GM12878 (cell line): ENCODE data around the gene LIN28B. TPM values are rescaled to one million over a fixed set of nuclear protein-coding genes. Genes with fewer than 3 reads are reported as not detected.

Experiments
- ATAC-seq: fragments of 200-7000 bp; cut with Tn5 transposase; 3 replicates; pipeline ENCODE4 v1.9.1; 2020; ENCODE audit warnings: mild to moderate bottlenecking, moderate library complexity
- BruUV-seq: library from RNA; stranded (reverse); fragments of 400-500 nt; replicated peaks from 2 replicates; lab custom pipeline; 2021; lab: Mats Ljungman, UMichigan
- CTCF ChIA-PET: fragments of 300-600 bp; sonication (Branson Sonifier 250); formaldehyde crosslinking; extraction: SDS; loops from one replicate; lab custom pipeline; 2021; ENCODE audit warnings: inconsistent platforms; lab: Yijun Ruan, JAX
- POLR2A ChIA-PET: fragments of 350-600 bp; formaldehyde crosslinking; extraction: SDS; loops from one replicate; lab custom pipeline; 2021; ENCODE audit warnings: inconsistent platforms; lab: Charles Lee
- RAD21 ChIA-PET: fragments of 300-600 bp; sonication (Branson Sonifier 250); formaldehyde crosslinking; loops from one replicate; lab custom pipeline; 2023; ENCODE audit warnings: antibody characterized with exemption; ENCODE audit not compliant: unreplicated experiment; lab: Charles Lee
- SMC1A ChIA-PET: fragments of 300-600 bp; sonication (Branson Sonifier 250); formaldehyde crosslinking; loops from one replicate; lab custom pipeline; 2023; ENCODE audit not compliant: unreplicated experiment, uncharacterized antibody; lab: Charles Lee
- DNase-seq: peaks from one replicate; pipeline ENCODE4 v3.0.0-alpha.2; 2011; ENCODE audit warnings: low read depth, low spot score
- FAIRE-seq: peaks from 3 replicates; lab custom pipeline; 2011; peaks lifted over from hg19 to GRCh38; lab: Jason Lieb, UNC
- H2AFZ ChIP-seq: 2 replicates; pipeline ENCODE4 v1.6.0; 2011; ENCODE audit warnings: low read depth, low read length, control low read depth; ENCODE audit not compliant: control insufficient read depth
- H3K27ac ChIP-seq: 2 replicates; pipeline ENCODE4 v1.5.1; 2011; ENCODE audit warnings: control low read depth; ENCODE audit not compliant: control insufficient read depth, insufficient read depth
- H3K27me3 ChIP-seq, 2 experiments: replicated peaks in 1 of 2; 2 replicates each; pipeline versions ENCODE4 v1.6.0 to v1.6.1; 2011; ENCODE audit warnings: low read length in 1 of 2; ENCODE audit not compliant: control insufficient read depth in 2 of 2, insufficient read depth in 2 of 2
- H3K36me3 ChIP-seq, 2 experiments: 2 replicates each; pipeline ENCODE4 v1.5.1; 2011; ENCODE audit warnings: low read length in 1 of 2; ENCODE audit not compliant: control insufficient read depth in 2 of 2, insufficient read depth in 2 of 2
- H3K4me1 ChIP-seq: 2 replicates; pipeline ENCODE4 v1.6.1; 2011; ENCODE audit warnings: mild to moderate bottlenecking, low read length, moderate library complexity, mixed read lengths; ENCODE audit not compliant: control insufficient read depth, insufficient read depth
- H3K4me2 ChIP-seq: 2 replicates; pipeline ENCODE4 v1.6.0; 2011; ENCODE audit warnings: control low read depth; ENCODE audit not compliant: control insufficient read depth, insufficient read depth
- H3K4me3 ChIP-seq: fragments of 200-600 bp; sonication (generic); 2 replicates; pipeline ENCODE4 v1.5.1; 2016
- H3K79me2 ChIP-seq: 2 replicates; pipeline ENCODE4 v1.6.0; 2011; ENCODE audit warnings: low read length; ENCODE audit not compliant: control insufficient read depth, insufficient read depth
- H3K9ac ChIP-seq: 2 replicates; pipeline ENCODE4 v1.8.0; 2011; ENCODE audit warnings: low read length, control low read depth, mixed read lengths; ENCODE audit not compliant: control insufficient read depth, insufficient read depth
- H3K9me3 ChIP-seq: replicated peaks from 3 replicates; pipeline ENCODE4 v1.5.1; 2011; ENCODE audit warnings: mild to moderate bottlenecking, low read length; ENCODE audit not compliant: control insufficient read depth, insufficient read depth
- H4K20me1 ChIP-seq: 2 replicates; pipeline ENCODE4 v1.6.0; 2011; ENCODE audit not compliant: control insufficient read depth, insufficient read depth
- BACH1 ChIP-seq: fragments of 450-650 bp; IDR thresholded peaks from 2 replicates; pipeline ENCODE4 v1.6.1; 2017; ENCODE audit warnings: mild to moderate bottlenecking, borderline replicate concordance
- BMI1 ChIP-seq: fragments of 450-650 bp; IDR thresholded peaks from 2 replicates; pipeline ENCODE4 v1.6.1; 2016; ENCODE audit warnings: mild to moderate bottlenecking, moderate library complexity, borderline replicate concordance
- CEBPB ChIP-seq, 2 experiments: fragments of 150-350 bp in 1 of 2; IDR thresholded peaks; 2 replicates each; pipeline ENCODE4 v1.6.1; 2012 to 2014; ENCODE audit warnings: low read depth in 2 of 2, low read length in 2 of 2, borderline replicate concordance in 1 of 2, inconsistent platforms in 1 of 2
- CTCF ChIP-seq, 3 experiments: IDR thresholded peaks in 2 of 3; conservative IDR thresholded peaks in 1 of 3; 2 replicates each; pipeline ENCODE4 v1.5.1; 2011; ENCODE audit warnings: low read depth in 3 of 3, low read length in 3 of 3, mild to moderate bottlenecking in 3 of 3, control low read depth in 2 of 3, moderate library complexity in 2 of 3, inconsistent platforms in 1 of 3, mixed read lengths in 1 of 3; ENCODE audit not compliant: control insufficient read depth in 2 of 3, insufficient read depth in 1 of 3; ENCODE audit errors: extremely low read depth in 1 of 3
- SRF ChIP-seq, 2 experiments: IDR thresholded peaks; 2 replicates each; pipeline ENCODE4 v1.6.1; 2011; ENCODE audit warnings: low read depth in 2 of 2, low read length in 2 of 2, mild to moderate bottlenecking in 1 of 2, moderate library complexity in 1 of 2
- ZNF592 ChIP-seq: fragments of 450-650 bp; IDR thresholded peaks from 2 replicates; pipeline ENCODE4 v1.6.1; 2017; ENCODE audit warnings: mild to moderate bottlenecking, moderate library complexity
- WGBS: methylation state at CpG from one replicate; pipeline ENCODE4 v1.1.6; 2016; ENCODE audit warnings: low lambda C conversion rate; ENCODE audit not compliant: insufficient replicate concordance, insufficient coverage; ENCODE audit errors: missing lambda C conversion rate; 5-methylcytosine and 5-hydroxymethylcytosine counted together
- in situ Hi-C: fragments of 300-500 bp; cut with MboI; formaldehyde crosslinking; loops from 9 replicates; pipeline ENCODE4 v1.14.3; 2018; ENCODE audit warnings: mixed read lengths
- intact Hi-C: fragments of 100-400 bp; cut with micrococcal nuclease; formaldehyde crosslinking; loops from one replicate; pipeline ENCODE4 v1.14.2; 2022; ENCODE audit not compliant: unreplicated experiment
- polyA plus RNA-seq, 11 experiments: library from polyadenylated mRNA; depleted of rRNA in 4 of 11; unstranded in 6 of 11; stranded (reverse) in 5 of 11; fragments of >200 nt; fragmentation: Nextera tagmentation in 4 of 11; fragmentation: Illumina TruSeq in 1 of 11; extraction: Ambion mirVana in 4 of 11; extraction: Trizol in 1 of 11; gene quantifications; 1 replicate in 1 of 11; 2 replicates in 10 of 11; pipeline versions ENCODE4 v1.2.1 to v1.2.3, GENCODE V29; 2011 to 2016; ENCODE audit warnings: inconsistent platforms in 2 of 11, missing spikeins in 2 of 11, low read depth in 1 of 11
- total RNA-seq, 4 experiments: library from RNA; depleted of rRNA in 3 of 4; stranded (reverse); fragments of >200 nt in 3 of 4; fragmentation: Illumina TruSeq in 1 of 4; extraction: Trizol in 1 of 4; gene quantifications; 2 replicates each; pipeline versions ENCODE4 v1.2.1 to v1.2.3, GENCODE V29; 2013 to 2021

The LIN28B gene
- total and polyA plus RNA-seq, 10 of the 15 experiments (the other 5 are each of a cell fraction or from before 2014, with no cell fraction given), result 0.01 to 2.4 (median 0.09) TPM; not detected in 6

GRCh38 chr6:104995989-104996617, 39.2 kb downstream of the LIN28B start:
- RAD21 ChIA-PET, result interaction anchor here (1.8 kb wide), 1 partner anchor 81 kb away, joined by 8 read pairs; no protein-coding TSS in a partner anchor
- H3K79me2 ChIP-seq, result no peaks in the 10 kb centered on the region
- SMC1A ChIA-PET, result interaction anchor here (1.0 to 2.5 kb wide), 2 partner anchors 46 to 82 kb away, joined by 3 to 15 read pairs; no protein-coding TSS in a partner anchor
- 32% methylated on average over 2 of the region's 2 CpGs for WGBS
- no peaks in the 10 kb centered on the region for H4K20me1 ChIP-seq
- H3K27ac ChIP-seq, result no peak overlapping the region
- H3K4me3 ChIP-seq, result no peak overlapping the region
- no peak overlapping the region for H3K4me2 ChIP-seq
- FAIRE-seq (no peak), DNase-seq (no peak), ATAC-seq (peak; percentile 14; the same call in 2 of the 3 replicates)
- no peaks in the 10 kb centered on the region for H3K9me3 ChIP-seq
- in situ Hi-C loops, result no loop called here
- H3K4me1 ChIP-seq, result no peaks in the 10 kb centered on the region
- BruUV-seq, result no TSS peak
- no peak overlapping the region for H2AFZ ChIP-seq
- POLR2A ChIA-PET, result no interaction called here
- intact Hi-C loops, result no loop called here
- H3K27me3 ChIP-seq, result no peaks in the 10 kb centered on the region
- no peak overlapping the region for H3K9ac ChIP-seq
- CTCF ChIA-PET, result interaction anchor here (0.7 to 3.7 kb wide), 2 partner anchors 79 to 83 kb away, joined by 3 to 23 read pairs; no protein-coding TSS in a partner anchor
- H3K36me3 ChIP-seq, result no peaks in the 10 kb centered on the region
- TF ChIP-seq BACH1 (no peak), CTCF (IDR thresholded peaks at IDR 0.05 in 2 of 3, conservative IDR thresholded peaks at IDR 0.05 in 1 of 3; ENCODE audit: control insufficient read depth in 2 of 3, extremely low read depth in 1 of 3, insufficient read depth in 1 of 3, low read depth in 3 of 3, low read length in 3 of 3) (peak in 1 of 3 experiments; percentile 6; a peak in 1 of 6 replicates)

- no peaks in the 10 kb centered on the region for H3K4me1 ChIP-seq
- no peak overlapping the region for H2AFZ ChIP-seq
- H3K36me3 ChIP-seq, result no peaks in the 10 kb centered on the region
- WGBS, result 0% methylated on average over 1 of the region's 1 CpG
- intact Hi-C loops, result no loop called here
- ATAC-seq (no peak), FAIRE-seq (no peak), DNase-seq (no peak)
- H3K79me2 ChIP-seq, result no peaks in the 10 kb centered on the region
- no peak overlapping the region for H3K4me2 ChIP-seq
- BruUV-seq, result no TSS peak
- H3K27ac ChIP-seq, result no peak overlapping the region
- ChIA-PET SMC1A (interaction anchor here (0.8 to 0.9 kb wide), 3 partner anchors 18 to 77 kb away, joined by 3 read pairs; no protein-coding TSS in a partner anchor), POLR2A (no interaction called here), CTCF (interaction anchor here (1.4 kb wide), 1 partner anchor 103 kb away, joined by 4 read pairs; no protein-coding TSS in a partner anchor), RAD21 (interaction anchor here (0.9 kb wide), 1 partner anchor 78 kb away, joined by 3 read pairs; no protein-coding TSS in a partner anchor)
- H3K27me3 ChIP-seq, result no peaks in the 10 kb centered on the region
- H3K4me3 ChIP-seq, result no peak overlapping the region
- H4K20me1 ChIP-seq, result no peaks in the 10 kb centered on the region
- H3K9me3 ChIP-seq, result no peaks in the 10 kb centered on the region
- in situ Hi-C loops, result no loop called here
- no peak overlapping the region for H3K9ac ChIP-seq
- no peak for TF ChIP-seq BMI1
- TF ChIP-seq CEBPB (IDR thresholded peaks at IDR 0.05; ENCODE audit: borderline replicate concordance in 1 of 2, low read depth in 2 of 2, low read length in 2 of 2), result no peak
- TF ChIP-seq SRF (IDR thresholded peaks at IDR 0.05; ENCODE audit: low read depth in 2 of 2, low read length in 2 of 2), result no peak
- TF ChIP-seq ZNF592, result no peak
Observed at GRCh38 chr6:105001063-105001462, 44.2 kb downstream of the LIN28B start.
